B cell (primary cell): Measurements from ENCODE around the gene ZPLD1. TPM values are rescaled to one million over a fixed set of nuclear protein-coding genes. Genes with fewer than 3 reads are reported as not detected.

Source experiments
- ATAC-seq: fragments of 200-7000 bp; cut with Tn5 transposase; one replicate; pipeline ENCODE4 v1.10.0; 2021; ENCODE audit warnings: low read depth, mild to moderate bottlenecking, moderate number of reproducible peaks, moderate library complexity
- CTCF ChIA-PET: fragments of 350-600 bp; sonication (Branson Sonifier 250); formaldehyde crosslinking; loops from one replicate; lab custom pipeline; 2021; ENCODE audit warnings: antibody characterized with exemption, inconsistent platforms; lab: Charles Lee
- POLR2A ChIA-PET: fragments of 350-600 bp; sonication (Branson Sonifier 250); formaldehyde crosslinking; loops from one replicate; lab custom pipeline; 2021; ENCODE audit warnings: antibody characterized with exemption; lab: Charles Lee
- DNase-seq: peaks from one replicate; pipeline ENCODE4 v3.0.0; 2013
- H2AFZ ChIP-seq: 2 replicates; pipeline ENCODE4 v1.6.1; 2012; ENCODE audit warnings: mild to moderate bottlenecking, low read depth, low read length; ENCODE audit not compliant: insufficient read depth, poor library complexity, severe bottlenecking
- H3K27ac ChIP-seq, 2 donors: 1 replicate in 1 of 2; 2 replicates in 1 of 2; pipeline ENCODE4 v1.5.1; 2012 to 2013; ENCODE audit warnings: low read length in 2 of 2, mild to moderate bottlenecking in 2 of 2, moderate library complexity in 1 of 2
- H3K27me3 ChIP-seq, 4 experiments: fragments of 200-600 bp in 1 of 4; sonication (generic) in 1 of 4; replicated peaks in 1 of 4; 1 replicate in 2 of 4; 2 replicates in 2 of 4; pipeline versions ENCODE4 v1.6.1 to v1.7.0; 2013 to 2016; ENCODE audit warnings: low read length in 3 of 4, mild to moderate bottlenecking in 2 of 4, mixed read lengths in 1 of 4, moderate library complexity in 1 of 4; ENCODE audit not compliant: insufficient read depth in 4 of 4, control insufficient read depth in 3 of 4; ENCODE audit errors: control extremely low read depth in 1 of 4
- H3K36me3 ChIP-seq, 2 experiments: replicated peaks in 1 of 2; 1 replicate in 1 of 2; 2 replicates in 1 of 2; pipeline versions ENCODE4 v1.6.1 to v1.7.1; 2013; ENCODE audit warnings: low read length in 1 of 2; ENCODE audit not compliant: insufficient read depth in 2 of 2, control insufficient read depth in 1 of 2; ENCODE audit errors: control extremely low read depth in 1 of 2, extremely low read depth in 1 of 2
- H3K4me1 ChIP-seq, 2 donors: fragments of 200-600 bp in 1 of 2; sonication (generic) in 1 of 2; 1 replicate in 1 of 2; 2 replicates in 1 of 2; pipeline versions ENCODE4 v1.5.1 to v1.6.1; 2013 to 2017; ENCODE audit warnings: low read length in 2 of 2; ENCODE audit not compliant: control insufficient read depth in 2 of 2, insufficient read depth in 2 of 2
- H3K4me2 ChIP-seq: replicated peaks from 2 replicates; pipeline ENCODE3; 2012; ENCODE audit warnings: mild to moderate bottlenecking, low read depth, low read length; ENCODE audit not compliant: poor library complexity, severe bottlenecking
- H3K4me3 ChIP-seq, 5 experiments: fragments of 200-600 bp in 1 of 5; sonication (generic) in 1 of 5; 1 replicate in 3 of 5; 2 replicates in 2 of 5; pipeline versions ENCODE4 v1.5.1 to v1.7.0; 2011 to 2016; ENCODE audit warnings: low read length in 4 of 5, mild to moderate bottlenecking in 4 of 5, low read depth in 2 of 5, control low read depth in 1 of 5, moderate library complexity in 1 of 5; ENCODE audit not compliant: insufficient read depth in 1 of 5; ENCODE audit errors: control extremely low read depth in 1 of 5, extremely low read depth in 1 of 5
- H3K79me2 ChIP-seq: fragments of 200-600 bp; sonication (generic); one replicate; pipeline ENCODE4 v1.6.0; 2016; ENCODE audit warnings: low read length; ENCODE audit not compliant: control insufficient read depth, insufficient read depth
- H3K9ac ChIP-seq: fragments of 200-600 bp; sonication (generic); 2 replicates; pipeline ENCODE4 v1.6.1; 2017; ENCODE audit warnings: mild to moderate bottlenecking, low read length, moderate library complexity
- H3K9me3 ChIP-seq, 3 donors: one replicate each; pipeline versions ENCODE4 v1.6.1 to v1.7.1; 2013; ENCODE audit warnings: low read length in 2 of 3; ENCODE audit not compliant: control insufficient read depth in 2 of 3, insufficient read depth in 1 of 3; ENCODE audit errors: control extremely low read depth in 1 of 3
- H4K20me1 ChIP-seq: 2 replicates; pipeline ENCODE4 v1.6.0; 2012; ENCODE audit warnings: mild to moderate bottlenecking, low read length; ENCODE audit not compliant: insufficient read depth, control insufficient read depth, poor library complexity, severe bottlenecking
- H3K27ac Mint-ChIP-seq: one replicate; pipeline ENCODE4 v1.8.0; 2021; ENCODE audit warnings: mixed read lengths
- H3K27me3 Mint-ChIP-seq: one replicate; pipeline ENCODE4 v1.8.0; 2021; ENCODE audit warnings: mixed read lengths
- H3K4me1 Mint-ChIP-seq: one replicate; pipeline ENCODE4 v1.8.0; 2021; ENCODE audit warnings: mixed read lengths
- H3K4me3 Mint-ChIP-seq: one replicate; pipeline ENCODE4 v1.8.0; 2021; ENCODE audit warnings: mixed read lengths
- H3K9me3 Mint-ChIP-seq: one replicate; pipeline ENCODE4 v1.8.0; 2022; ENCODE audit warnings: mixed read lengths; ENCODE audit not compliant: insufficient read depth
- CTCF ChIP-seq: fragments of 200-600 bp; IDR thresholded peaks from one replicate; pipeline ENCODE4 v1.8.0; 2022; ENCODE audit warnings: antibody characterized with exemption, mild to moderate bottlenecking
- EZH2 ChIP-seq: IDR thresholded peaks from 2 replicates; pipeline ENCODE4 v1.6.1; 2012; ENCODE audit warnings: borderline replicate concordance, low read depth, mild to moderate bottlenecking, moderate library complexity, low read length; ENCODE audit not compliant: insufficient read depth, poor library complexity, severe bottlenecking
- WGBS: methylation state at CpG from one replicate; pipeline ENCODE4 v1.1.5; 2013; ENCODE audit warnings: missing lambda C conversion rate; ENCODE audit not compliant: insufficient coverage; 5-methylcytosine and 5-hydroxymethylcytosine counted together
- intact Hi-C: fragments of 100-400 bp; cut with micrococcal nuclease; formaldehyde crosslinking; loops from one replicate; pipeline ENCODE4 v1.10.0; 2022
- polyA plus RNA-seq: library from polyadenylated mRNA; depleted of rRNA; stranded (reverse); fragments of >200 nt; gene quantifications from 2 replicates; pipeline ENCODE4 v1.2.3, GENCODE V29; 2012
- total RNA-seq, 2 donors: library from RNA; stranded (reverse); fragments of 120-200 nt in 1 of 2; gene quantifications; 1 replicate in 1 of 2; 2 replicates in 1 of 2; pipeline versions ENCODE4 v1.2.3 to v1.2.4, GENCODE V29; 2013 to 2022

The ZPLD1 gene
- total and polyA plus RNA-seq, 2 donors (not counting 1 experiment from before 2014, with no cell fraction given) = not detected

DNA sequence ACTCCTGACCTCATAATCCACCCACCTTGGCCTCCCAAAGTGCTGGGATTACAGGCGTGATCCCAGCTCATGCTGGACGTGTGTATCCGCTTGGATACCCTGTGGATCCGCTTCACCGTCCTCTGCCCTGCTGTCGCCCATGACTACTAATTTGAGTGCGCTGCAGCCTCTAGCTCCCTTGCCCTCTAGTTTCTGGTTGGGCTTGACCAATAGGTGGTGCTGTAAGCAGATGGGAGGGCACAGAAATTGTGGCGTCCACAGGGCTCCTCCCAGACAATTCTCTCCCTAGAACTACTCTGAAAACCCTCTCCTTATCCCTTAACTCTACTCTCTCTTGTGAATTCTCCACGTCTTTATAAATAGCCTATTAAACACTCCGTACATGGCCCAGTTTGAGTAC, 36.2 kb downstream of the ZPLD1 start:
- CTCF ChIA-PET = interaction anchor here (0.7 kb wide), 1 partner anchor 10 kb away, joined by 3 read pairs; no protein-coding TSS in a partner anchor
- intact Hi-C loops = no loop called here

DNA sequence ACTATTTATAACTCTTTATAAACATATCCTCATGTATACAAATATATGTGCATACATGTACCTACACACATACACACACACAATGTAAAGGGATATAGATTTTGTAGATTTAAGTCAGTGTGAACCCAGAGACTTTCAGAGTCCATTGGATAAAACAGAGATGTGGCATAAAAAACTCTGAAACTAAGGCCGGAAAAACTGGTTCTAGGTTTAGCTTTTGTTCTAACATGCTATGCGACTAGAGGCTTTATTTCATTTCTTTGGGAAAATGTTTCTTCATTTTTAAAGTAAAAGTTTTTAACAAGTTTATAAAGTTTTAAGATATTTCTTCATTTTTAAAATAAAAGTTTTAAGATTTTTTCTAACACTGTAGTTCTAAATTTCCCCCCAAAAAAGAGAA, 36.7 kb downstream of the ZPLD1 start:
- POLR2A ChIA-PET = no interaction called here
- no peaks in the 10 kb centered on the region for H3K4me1 Mint-ChIP-seq
- CTCF ChIA-PET = no interaction called here
- H3K9me3 Mint-ChIP-seq = no peaks in the 10 kb centered on the region
- ATAC-seq (no peak), DNase-seq (no peak)
- WGBS = no CpG with 5 or more reads among the region's 2 CpGs
- Histone ChIP-seq H3K4me2 (no peak overlapping the region), H3K36me3 (no peaks in the 10 kb centered on the region), H3K9ac (no peak overlapping the region), H3K4me3 (no peak overlapping the region), H3K27ac (no peak overlapping the region), H3K79me2 (no peaks in the 10 kb centered on the region), H3K27me3 (no peaks in the 10 kb centered on the region), H3K9me3 (no peaks in the 10 kb centered on the region), H2AFZ (no peak overlapping the region), H3K4me1 (no peaks in the 10 kb centered on the region), H4K20me1 (no peaks in the 10 kb centered on the region)
- H3K4me3 Mint-ChIP-seq = no peak overlapping the region
- intact Hi-C loops = no loop called here
- no peak overlapping the region for H3K27ac Mint-ChIP-seq
- TF ChIP-seq CTCF (no peak), EZH2 (no peak)
- peaks cover 7% of the 10 kb centered on the region for H3K27me3 Mint-ChIP-seq

More for the DNA sequence above, 36.2 kb downstream of the ZPLD1 start:
- no peak for DNase-seq
- Mint-ChIP-seq H3K9me3 (no peaks in the 10 kb centered on the region), H3K4me1 (no peaks in the 10 kb centered on the region), H3K4me3 (no peak overlapping the region), H3K27ac (no peak overlapping the region), H3K27me3 (peaks cover 7% of the 10 kb centered on the region)
- Histone ChIP-seq H3K36me3 (no peaks in the 10 kb centered on the region), H3K4me3 (no peak overlapping the region), H3K4me2 (no peak overlapping the region), H3K27ac (no peak overlapping the region), H3K9me3 (no peaks in the 10 kb centered on the region), H3K4me1 (no peaks in the 10 kb centered on the region), H3K9ac (no peak overlapping the region), H4K20me1 (no peaks in the 10 kb centered on the region), H3K27me3 (peaks cover 0 to under 1% (median under 1%) of the 10 kb centered on the region in 4 experiments), H3K79me2 (no peaks in the 10 kb centered on the region), H2AFZ (no peak overlapping the region)
- TF ChIP-seq EZH2 = no peak
- TF ChIP-seq CTCF = no peak
- WGBS = 90% methylated on average over 9 of the region's 10 CpGs
- POLR2A ChIA-PET = no interaction called here
- ATAC-seq = no peak
